Kidney tubule cell (primary cell): Measurements from ENCODE around the gene ANGEL1.

Experiments used
- DNase-seq: peaks from one replicate; pipeline ENCODE4 v3.0.0-alpha.2; 2018; ENCODE audit warnings: low spot score

ANGEL1 gene

DNA sequence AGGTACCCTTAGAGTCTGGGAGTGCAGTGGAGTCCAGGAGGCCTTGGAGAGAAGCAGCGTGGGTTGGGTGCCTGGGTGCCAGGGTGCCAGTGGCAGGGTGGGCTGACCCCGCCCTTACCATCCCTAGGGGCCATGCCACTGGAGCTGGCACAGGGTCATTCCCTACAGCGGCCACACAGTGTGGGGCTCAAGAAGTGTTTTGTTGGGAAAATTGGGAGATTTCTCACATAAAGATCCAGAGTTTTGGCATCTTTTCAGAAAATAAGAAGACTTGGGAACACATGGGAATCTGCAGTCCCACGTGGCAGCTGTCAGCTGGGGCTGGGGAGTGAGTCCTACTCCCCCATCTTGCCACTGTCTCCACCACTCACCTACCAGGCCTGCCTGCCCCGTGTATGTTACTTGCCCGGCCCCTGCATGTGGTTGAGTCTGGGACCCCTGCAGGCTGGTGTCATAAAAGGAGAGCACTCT, 47.2 kb downstream of the ANGEL1 start:
- DNase-seq, result no peak

DNA sequence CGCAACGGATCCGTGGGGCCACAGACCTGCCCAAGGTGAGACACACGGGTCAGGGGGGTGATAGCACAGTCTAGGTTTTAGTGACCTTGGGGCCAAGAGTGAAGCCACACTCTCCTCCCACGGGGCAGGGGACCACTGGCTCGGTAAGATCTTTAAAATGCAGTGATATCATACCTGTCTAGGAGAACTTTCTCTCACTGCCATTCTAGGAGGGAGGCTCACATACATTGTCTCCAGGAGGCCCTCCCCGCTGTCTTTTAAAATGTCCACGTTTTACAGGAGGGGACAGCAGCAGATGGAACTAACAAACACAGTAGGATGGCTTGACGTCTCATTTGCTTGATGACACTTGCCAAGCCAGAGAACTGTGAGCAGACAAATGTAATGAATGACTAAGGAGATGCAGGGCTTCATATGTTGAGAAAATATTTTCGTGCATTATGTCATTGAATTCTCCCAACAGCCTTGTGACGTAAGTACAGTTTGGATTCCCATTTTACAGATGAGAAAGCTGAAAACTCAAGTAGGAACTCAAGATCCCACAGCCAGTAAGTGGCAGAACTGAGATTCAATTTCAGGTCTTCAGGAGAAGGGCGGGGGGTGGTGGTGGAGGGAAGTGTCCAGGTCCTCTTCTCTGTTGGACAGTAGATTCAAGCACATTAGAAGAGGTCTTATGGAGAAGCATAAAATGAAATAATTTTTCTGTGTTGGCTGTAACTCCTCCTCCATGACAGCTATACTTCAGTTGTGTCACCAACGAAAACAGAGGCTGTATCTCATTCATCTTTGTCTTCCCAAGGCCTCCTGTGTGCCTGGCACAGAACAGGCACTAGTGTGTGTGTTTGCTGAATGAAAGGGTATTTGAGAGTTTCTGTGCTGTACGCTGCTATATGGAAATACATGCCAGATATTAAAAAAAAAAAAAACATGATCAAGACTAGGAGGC, 49.3 kb downstream of the ANGEL1 start:
- no peak for DNase-seq

DNA sequence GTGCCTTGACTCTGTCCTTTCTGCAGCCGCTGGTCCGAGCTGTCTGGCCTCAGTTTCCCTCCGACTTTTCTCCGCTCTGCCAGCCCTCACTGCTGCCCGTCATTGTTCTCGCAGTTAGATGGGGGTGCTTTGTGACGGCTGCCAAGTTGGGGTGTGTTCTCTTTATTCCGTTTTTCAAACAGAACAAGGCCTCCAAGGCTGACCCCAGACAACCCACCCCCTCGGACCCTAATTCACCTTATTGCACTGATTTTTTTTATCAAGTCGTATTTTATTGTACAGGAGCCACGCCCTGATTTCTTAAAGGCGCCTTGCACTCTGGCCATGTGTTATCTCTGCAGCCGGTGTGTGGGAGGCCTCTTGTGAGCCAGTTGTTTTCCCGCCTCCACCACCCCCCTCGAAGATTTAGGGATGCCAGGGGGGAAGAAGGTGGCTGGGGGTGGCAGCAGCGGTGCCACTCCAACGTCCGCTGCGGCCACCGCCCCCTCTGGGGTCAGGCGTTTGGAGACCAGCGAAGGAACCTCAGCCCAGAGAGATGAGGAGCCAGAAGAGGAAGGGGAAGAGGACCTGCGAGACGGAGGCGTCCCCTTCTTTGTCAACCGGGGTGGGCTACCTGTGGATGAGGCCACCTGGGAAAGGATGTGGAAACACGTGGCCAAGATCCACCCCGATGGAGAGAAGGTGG, 50.1 kb downstream of the ANGEL1 start:
- no peak for DNase-seq

DNA sequence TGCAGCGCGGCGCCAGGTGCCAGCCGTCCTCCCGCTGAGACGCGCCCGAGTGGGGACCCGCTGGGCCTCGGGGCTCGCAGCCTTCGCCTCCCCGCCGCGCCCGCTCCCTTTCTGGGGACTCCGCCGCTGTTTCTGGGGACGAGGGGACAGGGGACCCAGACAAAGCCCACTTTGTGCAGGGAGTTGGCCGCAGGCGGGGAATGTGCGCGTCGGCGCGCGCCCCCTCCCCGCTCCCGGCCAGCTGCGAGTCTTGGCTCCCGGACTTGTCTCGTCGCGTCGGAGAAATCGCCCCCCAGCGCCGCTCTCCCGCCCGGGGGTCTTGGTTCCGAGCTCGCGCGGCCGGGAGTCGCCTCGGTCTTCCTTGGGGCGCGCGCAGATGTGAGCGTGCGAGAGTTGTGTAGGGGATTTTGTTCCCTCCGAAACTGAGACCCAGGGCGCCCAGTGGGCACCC, 50.7 kb downstream of the ANGEL1 start:
- DNase-seq, result no peak

DNA sequence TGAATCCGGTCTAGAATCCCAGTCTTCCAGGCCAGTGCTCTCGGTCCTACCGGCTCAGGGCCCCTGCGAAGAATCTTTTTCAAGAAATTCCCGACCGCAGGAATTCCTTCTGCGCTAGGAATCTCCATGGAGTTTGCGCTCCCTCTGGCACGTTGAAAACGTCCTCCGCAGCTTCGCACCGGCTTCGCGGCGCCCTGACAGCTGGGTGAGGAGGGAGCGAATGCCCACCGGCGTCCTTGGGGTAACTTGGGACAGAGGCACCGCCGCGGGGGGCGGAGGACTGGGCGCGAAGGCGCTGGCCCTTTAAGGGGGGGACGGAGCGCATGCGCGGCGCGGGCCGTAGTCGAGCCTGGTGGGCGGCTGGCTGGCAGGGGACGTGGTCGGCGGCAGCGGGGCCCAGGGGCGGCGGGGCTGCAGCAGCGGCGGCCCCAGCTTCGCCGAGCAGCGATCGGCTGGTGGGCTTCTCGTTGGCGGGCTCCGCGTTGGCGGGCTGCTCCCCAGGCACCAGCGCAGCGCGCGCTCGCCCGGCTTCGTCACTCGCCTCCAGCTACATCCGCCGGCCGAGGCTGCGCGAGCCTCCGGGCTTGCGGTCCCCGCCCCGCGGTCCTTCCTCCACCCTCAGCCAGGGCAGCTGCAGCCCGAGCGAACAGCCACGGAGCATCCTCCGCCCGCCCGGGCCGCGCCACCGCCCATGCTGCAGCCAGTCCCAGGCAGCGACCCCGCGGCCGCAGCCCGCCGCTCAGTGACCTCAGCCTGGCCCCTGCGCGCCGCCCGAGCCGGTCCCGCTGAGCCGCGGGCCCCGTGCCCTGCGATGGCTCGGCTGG, 51.3 kb downstream of the ANGEL1 start, which contains the start of gene VASH1:
Gene VASH1, plus strand, starts transcription at position 333 of the 824 bp plus-strand sequence. CDS start 1,354 bp downstream, outside the sequence.
- DNase-seq, result peak; percentile 74

DNA sequence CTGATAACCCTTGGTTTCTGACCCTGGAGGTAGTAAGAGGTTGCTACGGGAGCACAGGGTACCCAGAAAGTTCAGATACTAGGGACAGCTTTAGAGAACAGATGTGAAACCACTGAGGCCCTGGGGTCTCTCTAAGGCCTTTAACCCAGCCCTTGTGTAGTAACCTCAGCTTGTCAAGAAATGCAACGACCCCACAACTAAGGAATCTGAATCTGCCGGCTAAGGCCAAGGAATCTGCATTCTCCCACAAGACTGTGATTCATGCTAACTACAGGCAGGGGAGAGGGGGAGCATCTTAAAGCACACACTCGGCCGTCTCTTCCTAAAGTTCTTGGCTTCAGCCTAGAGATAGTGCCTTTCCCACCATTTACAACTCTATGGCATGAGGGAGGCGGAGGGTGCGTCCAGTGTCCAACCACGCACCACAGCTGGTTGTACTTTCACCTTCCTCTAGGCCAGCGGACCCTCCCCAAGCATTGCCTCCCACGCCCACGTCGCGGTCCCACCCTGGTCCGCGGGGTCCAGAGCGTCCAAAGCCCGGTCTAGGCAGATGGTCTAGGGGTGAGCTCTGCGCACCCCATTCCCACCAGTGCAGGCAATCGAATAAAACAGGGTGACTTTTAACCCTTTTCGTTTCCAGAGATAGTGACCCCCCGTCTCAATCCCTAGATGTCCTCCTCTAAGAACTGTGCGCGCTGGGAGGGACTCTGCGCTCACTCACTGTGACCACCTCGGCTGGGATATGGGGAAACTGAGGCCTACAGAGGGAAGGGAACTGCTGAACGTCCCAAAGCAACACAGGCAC, 52.1 kb downstream of the ANGEL1 start:
- no peak for DNase-seq

DNA sequence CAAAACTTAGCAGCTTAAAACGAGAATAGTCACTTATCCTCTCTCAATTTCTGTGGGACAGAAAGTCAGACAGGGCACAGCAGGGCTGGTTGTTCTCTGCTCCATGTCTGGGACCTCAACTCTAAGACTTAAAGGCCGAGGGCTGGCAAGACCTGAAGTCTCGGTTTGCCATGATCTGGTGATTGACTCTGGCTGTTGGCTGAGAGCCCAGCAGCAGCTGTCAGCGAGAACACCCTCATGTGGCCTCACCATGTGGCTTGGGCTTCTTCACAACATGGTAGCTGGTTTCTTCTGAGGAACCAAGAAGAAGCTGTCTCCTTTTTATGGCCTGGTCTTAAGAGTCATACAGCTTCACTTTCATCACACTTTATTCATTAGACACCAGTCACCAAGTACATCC, 53.1 kb downstream of the ANGEL1 start:
- no peak for DNase-seq

DNA sequence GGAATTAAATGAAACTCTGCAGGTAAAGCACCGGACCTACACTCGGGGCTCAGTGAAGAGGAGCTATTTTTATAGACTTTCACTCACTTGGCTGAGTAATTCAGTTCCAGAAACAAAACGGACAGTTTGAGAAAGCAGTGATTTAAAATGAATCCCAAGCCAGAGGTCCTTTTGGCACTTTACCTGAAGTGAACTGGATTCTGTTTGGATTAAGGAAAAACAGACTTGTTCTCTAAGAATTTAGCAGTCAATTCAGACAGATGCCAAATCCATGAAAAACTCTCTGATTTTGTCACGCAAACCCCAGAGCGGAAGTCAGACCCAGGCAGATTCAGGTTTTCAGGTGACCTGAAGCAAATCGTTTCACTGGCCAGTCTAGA, 56.3 kb downstream of the ANGEL1 start:
- no peak for DNase-seq

DNA sequence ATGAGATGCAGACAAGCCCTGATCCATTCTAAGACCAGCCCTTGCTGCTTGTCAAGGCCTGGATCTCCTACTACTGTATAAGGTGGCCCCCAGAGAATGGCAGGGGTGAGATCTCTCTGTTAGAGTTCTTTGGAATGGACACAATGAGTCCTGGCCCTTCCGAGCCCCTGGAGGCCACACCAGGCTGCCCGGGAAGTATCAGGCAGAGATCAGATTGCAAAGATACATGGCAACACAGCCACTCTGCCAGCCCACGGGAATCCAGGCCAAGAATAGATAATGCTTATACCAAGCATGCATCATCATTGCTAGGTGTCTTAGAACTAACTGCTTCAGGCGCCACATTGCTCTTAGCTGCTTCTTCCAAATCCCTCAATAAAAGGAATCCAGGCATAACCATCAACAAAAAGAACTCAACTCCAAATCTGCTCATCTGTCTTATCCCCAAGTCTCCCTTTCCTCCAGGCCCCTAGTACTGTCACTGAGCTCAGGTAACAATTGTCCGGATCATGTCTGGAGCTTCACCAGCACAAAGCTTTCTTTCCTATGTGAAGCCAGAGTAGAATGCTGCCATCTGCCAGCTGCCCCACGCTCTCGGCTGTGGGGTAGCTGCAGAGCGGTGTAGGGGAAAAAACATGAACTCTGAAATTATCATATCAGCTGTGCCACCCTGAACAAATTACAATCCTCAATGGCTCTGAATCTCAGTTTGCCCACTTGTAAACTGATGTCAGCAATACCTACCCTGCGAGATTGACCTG, 56.9 kb downstream of the ANGEL1 start:
- DNase-seq, result no peak

DNA sequence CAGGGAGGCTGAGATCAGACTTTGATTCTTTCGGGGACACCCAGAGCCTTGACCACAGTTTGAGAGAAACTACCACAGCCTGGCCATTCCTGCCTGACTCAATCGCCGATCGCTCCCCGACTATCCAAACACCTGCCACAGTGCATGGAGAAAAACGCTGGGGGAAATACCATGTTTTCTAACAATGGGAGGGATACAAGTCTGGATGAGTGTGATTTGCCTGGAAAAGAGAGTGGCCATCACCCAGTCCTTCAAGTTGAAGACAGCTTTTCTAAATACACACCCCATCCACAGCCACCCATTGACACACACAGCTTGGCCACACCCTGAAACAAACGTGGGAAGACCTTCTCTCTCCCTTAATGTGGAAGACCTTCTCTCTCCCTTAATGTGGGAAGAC, 58.1 kb downstream of the ANGEL1 start:
- DNase-seq, result no peak

DNA sequence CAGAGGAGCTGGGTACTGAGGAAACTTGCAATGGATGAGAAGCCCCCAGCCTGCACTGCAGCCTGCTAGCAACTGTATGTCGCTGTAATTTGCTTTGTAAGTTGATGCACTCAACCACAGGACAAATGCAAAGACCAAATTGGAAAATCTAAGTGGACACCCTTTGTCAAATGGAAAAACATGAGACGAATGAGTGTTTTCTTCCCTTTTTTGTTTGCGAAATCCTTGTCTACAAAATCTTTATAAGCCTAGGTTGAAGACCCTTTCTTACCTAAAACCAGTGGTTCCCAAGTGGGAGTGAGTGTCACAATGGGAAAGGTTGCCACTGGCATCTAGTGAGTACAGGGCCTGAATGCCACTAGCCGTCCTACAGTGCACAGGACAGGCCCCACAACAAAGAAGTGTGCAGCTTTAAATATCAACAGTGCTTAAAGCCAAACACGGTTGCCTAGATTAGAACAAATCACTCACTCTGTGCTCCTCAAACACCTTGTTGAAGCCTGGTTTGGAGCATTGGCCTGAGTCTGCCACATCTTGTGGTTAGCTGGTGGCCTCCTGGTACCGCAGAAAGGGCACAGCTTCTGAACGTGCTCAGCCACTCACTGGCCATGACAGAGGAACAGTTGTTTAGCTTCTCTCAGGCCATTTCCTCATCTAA, 59.0 kb downstream of the ANGEL1 start:
- no peak for DNase-seq

DNA sequence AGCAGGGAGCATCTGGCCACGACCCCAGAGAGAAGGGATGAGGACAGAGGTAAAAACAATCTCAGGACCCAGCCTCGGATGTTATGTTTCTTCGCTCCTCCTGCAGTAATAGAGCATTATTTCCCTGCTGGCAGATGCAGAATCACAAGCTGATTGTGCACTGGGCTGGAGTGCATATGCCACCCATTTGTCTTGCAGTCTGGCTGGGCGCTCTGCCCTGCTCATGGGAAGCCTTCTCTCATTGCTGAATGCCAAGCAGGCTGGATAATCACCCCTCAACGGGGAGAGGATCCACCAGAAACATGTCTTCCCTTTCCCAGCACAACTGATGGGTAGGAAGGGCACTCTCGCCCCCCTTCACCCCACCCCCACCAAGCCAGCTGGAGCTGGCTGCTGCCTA, 59.9 kb downstream of the ANGEL1 start:
- no peak for DNase-seq

DNA sequence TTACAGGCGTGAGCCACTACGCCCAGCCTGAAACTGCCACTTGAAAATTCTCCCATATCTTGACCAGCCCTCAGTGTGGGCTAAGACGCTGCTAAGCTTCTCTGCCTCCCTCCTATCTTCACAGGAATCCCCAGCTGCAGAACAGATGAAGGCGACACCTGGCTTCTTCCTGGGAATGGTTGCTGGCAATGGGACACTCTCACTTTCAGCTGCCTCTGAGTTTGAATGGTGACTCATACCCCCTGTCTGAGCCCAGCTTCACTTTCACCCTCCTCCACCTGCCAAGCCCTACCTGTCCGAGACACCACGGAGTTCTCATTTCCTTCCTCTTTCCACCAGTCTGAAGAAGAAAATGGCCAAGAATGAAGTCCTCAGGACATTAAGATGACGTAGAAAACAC, 69.7 kb downstream of the ANGEL1 start:
- peak; percentile 17 for DNase-seq

DNA sequence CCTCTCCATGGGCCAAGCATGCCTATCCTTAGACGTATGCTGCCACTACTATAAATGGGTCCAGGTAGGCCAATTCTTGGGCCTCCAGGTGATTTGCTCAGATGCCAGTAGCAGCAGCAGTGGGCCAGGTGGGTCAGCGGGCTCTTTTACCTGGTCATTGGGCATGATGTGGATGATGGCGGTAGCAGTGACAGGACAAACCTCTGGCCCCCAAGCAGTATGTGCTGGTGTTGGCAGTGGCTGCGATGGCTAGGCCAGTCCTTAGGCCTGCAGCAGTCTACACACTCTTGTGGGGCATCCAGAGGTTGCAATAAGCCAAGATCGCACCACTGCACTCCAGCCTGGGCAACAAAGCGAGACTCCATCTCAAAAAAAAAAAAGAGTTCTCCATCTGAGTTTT, 70.5 kb downstream of the ANGEL1 start:
- no peak for DNase-seq

DNA sequence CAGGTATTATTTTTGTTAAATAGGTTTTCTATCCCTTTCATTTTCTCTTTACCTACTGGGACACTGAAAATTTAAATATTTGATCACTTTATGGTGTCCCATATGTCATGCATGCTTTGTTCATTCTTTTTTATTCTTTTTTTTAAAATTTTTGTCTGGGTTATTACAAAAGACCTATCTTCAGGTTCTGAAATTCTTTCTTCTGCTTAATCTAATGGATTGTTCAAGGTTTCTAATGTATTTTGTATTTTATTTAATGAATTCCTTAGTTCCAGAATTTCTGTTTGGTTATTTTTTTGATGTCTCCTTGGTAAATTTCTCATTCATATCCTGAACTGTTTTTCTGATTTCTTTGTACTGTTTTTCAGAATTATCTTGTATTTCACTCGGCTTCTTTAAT, 71.6 kb downstream of the ANGEL1 start:
- DNase-seq, result no peak
